ENCODE results near the gene NT5DC1. TPM values are rescaled to one million over a fixed set of nuclear protein-coding genes. Genes with fewer than 3 reads are reported as not detected.

NT5DC1 gene
- total RNA-seq, 2 experiments from 2014 or later = 20.5 to 58.8 TPM

DNA sequence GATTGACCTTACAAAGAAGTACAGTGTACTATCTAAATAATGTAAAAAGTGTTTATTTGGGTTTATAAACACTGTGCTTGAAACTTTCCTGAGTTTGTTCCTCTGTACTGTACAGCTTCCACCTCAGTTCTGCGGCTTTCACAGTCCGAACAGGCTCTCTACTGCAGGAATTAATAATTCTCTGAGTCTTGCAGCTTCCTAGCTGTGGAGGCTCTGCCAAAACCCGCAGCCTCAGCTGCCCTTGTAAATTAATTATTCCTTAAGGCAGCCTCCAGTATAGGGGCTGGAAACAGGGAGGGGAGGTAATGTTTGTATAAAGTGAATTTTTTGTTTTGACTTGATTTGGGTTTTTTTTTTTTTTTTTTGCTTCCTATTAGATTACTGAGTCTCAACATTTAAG is 134.0 kb downstream of the NT5DC1 start:
- Histone ChIP-seq H2AFZ (ENCODE audit: low read length) (no peak overlapping the region), H3K9me2 (ENCODE audit: insufficient read depth, low read length) (no peaks in the 10 kb centered on the region), H3K27ac (ENCODE audit: low read depth, low read length, poor library complexity, severe bottlenecking) (no peak overlapping the region), H3K79me2 (ENCODE audit: insufficient read depth, low read depth, low read length) (no peaks in the 10 kb centered on the region), H3K4me2 (ENCODE audit: low read length) (no peak overlapping the region), H3K4me3 (ENCODE audit: low read depth, low read length, poor library complexity, severe bottlenecking) (no peak overlapping the region), H3K4me1 (ENCODE audit: insufficient read depth, low read length, poor library complexity, severe bottlenecking) (no peaks in the 10 kb centered on the region), H3K36me3 (ENCODE audit: insufficient read depth, low read length) (peaks cover 17% of the 10 kb centered on the region), H4K20me1 (ENCODE audit: insufficient read depth, low read length) (no peaks in the 10 kb centered on the region), H3K9me3 (ENCODE audit: low read length) (no peaks in the 10 kb centered on the region)
- TF ChIP-seq, protein P1, sequence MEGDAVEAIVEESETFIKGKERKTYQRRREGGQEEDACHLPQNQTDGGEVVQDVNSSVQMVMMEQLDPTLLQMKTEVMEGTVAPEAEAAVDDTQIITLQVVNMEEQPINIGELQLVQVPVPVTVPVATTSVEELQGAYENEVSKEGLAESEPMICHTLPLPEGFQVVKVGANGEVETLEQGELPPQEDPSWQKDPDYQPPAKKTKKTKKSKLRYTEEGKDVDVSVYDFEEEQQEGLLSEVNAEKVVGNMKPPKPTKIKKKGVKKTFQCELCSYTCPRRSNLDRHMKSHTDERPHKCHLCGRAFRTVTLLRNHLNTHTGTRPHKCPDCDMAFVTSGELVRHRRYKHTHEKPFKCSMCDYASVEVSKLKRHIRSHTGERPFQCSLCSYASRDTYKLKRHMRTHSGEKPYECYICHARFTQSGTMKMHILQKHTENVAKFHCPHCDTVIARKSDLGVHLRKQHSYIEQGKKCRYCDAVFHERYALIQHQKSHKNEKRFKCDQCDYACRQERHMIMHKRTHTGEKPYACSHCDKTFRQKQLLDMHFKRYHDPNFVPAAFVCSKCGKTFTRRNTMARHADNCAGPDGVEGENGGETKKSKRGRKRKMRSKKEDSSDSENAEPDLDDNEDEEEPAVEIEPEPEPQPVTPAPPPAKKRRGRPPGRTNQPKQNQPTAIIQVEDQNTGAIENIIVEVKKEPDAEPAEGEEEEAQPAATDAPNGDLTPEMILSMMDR (conservative IDR thresholded peaks at IDR 0.05; ENCODE audit: low read length) = no peak
- TF ChIP-seq EZH2phosphoT487 (IDR thresholded peaks at IDR 0.05; ENCODE audit: borderline replicate concordance, low read depth, low read length) = no peak
- ChIA-PET POLR2A (no interaction called here), CTCF (ENCODE audit: unreplicated experiment) (no interaction called here)
- intact Hi-C loops (cut with micrococcal nuclease; ENCODE audit: unreplicated experiment) = no loop called here
- DNase-seq (ENCODE audit: low spot score) = no peak
- no TSS peak for BruUV-seq (replicated peaks)

DNA sequence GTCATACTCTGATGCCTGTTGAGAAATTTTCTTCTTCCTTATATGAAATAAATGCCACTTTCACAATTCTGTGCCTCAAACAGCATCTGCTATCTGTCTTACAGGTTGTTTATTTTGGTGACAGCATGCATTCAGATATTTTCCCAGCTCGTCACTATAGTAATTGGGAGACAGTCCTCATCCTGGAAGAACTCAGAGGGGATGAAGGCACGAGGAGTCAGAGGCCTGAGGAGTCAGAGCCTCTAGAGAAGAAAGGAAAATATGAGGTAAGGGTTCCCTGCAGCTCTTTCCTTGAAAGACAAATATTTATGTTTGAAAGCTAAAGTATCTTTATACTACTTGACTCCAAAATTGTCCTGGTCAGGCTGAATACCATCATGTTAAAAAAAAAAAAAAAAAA is 137.4 kb downstream of the NT5DC1 start:
- H3K9me3 ChIP-seq (ENCODE audit: low read length) = no peaks in the 10 kb centered on the region
- CTCF ChIA-PET (ENCODE audit: unreplicated experiment) = no interaction called here
- TF ChIP-seq EZH2phosphoT487 (IDR thresholded peaks at IDR 0.05; ENCODE audit: borderline replicate concordance, low read depth, low read length) = no peak
- TF ChIP-seq, protein P1 (conservative IDR thresholded peaks at IDR 0.05; ENCODE audit: low read length) = no peak
- POLR2A ChIA-PET = interaction anchor here (0.6 to 1.0 kb wide), 4 partner anchors 15 to 188 kb away, joined by 3 to 8 read pairs (median 4); partner anchors contain the start of gene TSPYL4
- intact Hi-C loops (cut with micrococcal nuclease; ENCODE audit: unreplicated experiment) = no loop called here
- H3K4me2 ChIP-seq (ENCODE audit: low read length) = no peak overlapping the region
- H3K36me3 ChIP-seq (ENCODE audit: insufficient read depth, low read length) = peaks cover 17% of the 10 kb centered on the region
- no peaks in the 10 kb centered on the region for H3K79me2 ChIP-seq (ENCODE audit: insufficient read depth, low read depth, low read length)
- H2AFZ ChIP-seq (ENCODE audit: low read length) = no peak overlapping the region
- BruUV-seq (replicated peaks) = no TSS peak
- H3K4me1 ChIP-seq (ENCODE audit: insufficient read depth, low read length, poor library complexity, severe bottlenecking) = no peaks in the 10 kb centered on the region
- H4K20me1 ChIP-seq (ENCODE audit: insufficient read depth, low read length) = no peaks in the 10 kb centered on the region
- no peak overlapping the region for H3K27ac ChIP-seq (ENCODE audit: low read depth, low read length, poor library complexity, severe bottlenecking)
- no peak overlapping the region for H3K4me3 ChIP-seq (ENCODE audit: low read depth, low read length, poor library complexity, severe bottlenecking)
- H3K9me2 ChIP-seq (ENCODE audit: insufficient read depth, low read length) = no peaks in the 10 kb centered on the region
- DNase-seq (ENCODE audit: low spot score) = no peak

DNA sequence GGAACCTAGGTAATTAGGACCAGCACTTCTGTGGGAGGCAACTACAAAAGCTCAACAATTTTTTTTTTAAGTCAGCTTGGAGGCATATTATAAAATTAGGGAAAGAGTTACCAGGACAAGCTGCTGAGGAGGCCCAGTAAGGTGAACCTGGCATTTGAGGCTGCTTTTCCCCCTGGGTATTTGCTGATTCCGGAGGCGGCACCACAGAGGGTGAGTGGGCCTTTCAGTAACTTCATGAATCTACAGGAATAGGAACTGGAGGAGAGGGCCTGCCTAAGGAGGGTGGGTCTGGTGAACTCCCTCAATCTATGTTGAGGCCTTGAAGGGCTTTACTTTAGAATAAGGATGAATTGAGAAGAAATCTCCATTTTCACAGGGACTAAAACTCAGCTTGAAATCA is 138.6 kb downstream of the NT5DC1 start:
- Histone ChIP-seq H3K4me2 (ENCODE audit: low read length) (no peak overlapping the region), H3K27ac (ENCODE audit: low read depth, low read length, poor library complexity, severe bottlenecking) (no peak overlapping the region), H4K20me1 (ENCODE audit: insufficient read depth, low read length) (no peaks in the 10 kb centered on the region), H3K79me2 (ENCODE audit: insufficient read depth, low read depth, low read length) (no peaks in the 10 kb centered on the region), H3K9me2 (ENCODE audit: insufficient read depth, low read length) (no peaks in the 10 kb centered on the region), H3K36me3 (ENCODE audit: insufficient read depth, low read length) (peaks cover 17% of the 10 kb centered on the region), H3K9me3 (ENCODE audit: low read length) (no peaks in the 10 kb centered on the region), H3K4me1 (ENCODE audit: insufficient read depth, low read length, poor library complexity, severe bottlenecking) (no peaks in the 10 kb centered on the region), H3K4me3 (ENCODE audit: low read depth, low read length, poor library complexity, severe bottlenecking) (no peak overlapping the region), H2AFZ (ENCODE audit: low read length) (no peak overlapping the region)
- POLR2A ChIA-PET = no interaction called here
- intact Hi-C loops (cut with micrococcal nuclease; ENCODE audit: unreplicated experiment) = no loop called here
- CTCF ChIA-PET (ENCODE audit: unreplicated experiment) = no interaction called here
- no peak for DNase-seq (ENCODE audit: low spot score)
- BruUV-seq (replicated peaks) = no TSS peak
- TF ChIP-seq, protein P1 (conservative IDR thresholded peaks at IDR 0.05; ENCODE audit: low read length) = no peak
- TF ChIP-seq EZH2phosphoT487 (IDR thresholded peaks at IDR 0.05; ENCODE audit: borderline replicate concordance, low read depth, low read length) = no peak
